Uterus (tissue), 2 donors: Measurements from ENCODE around the gene KCNIP2.

Source experiments
- CTCF ChIP-seq, 4 experiments: fragments of 200-600 bp in 2 of 4; fragments of 450-650 bp in 2 of 4; sonication (generic) in 2 of 4; IDR thresholded peaks; one replicate each; pipeline ENCODE4 v1.5.1; 2016 to 2019; ENCODE audit warnings: antibody characterized with exemption in 4 of 4, mild to moderate bottlenecking in 2 of 4, moderate library complexity in 1 of 4
- POLR2A ChIP-seq, 2 donors: fragments of 450-650 bp; IDR thresholded peaks; one replicate each; pipeline ENCODE4 v1.6.1; 2016; ENCODE audit warnings: antibody characterized with exemption in 2 of 2, mild to moderate bottlenecking in 1 of 2, moderate library complexity in 1 of 2

GRCh38 chr10:101859530-101859929, 15.9 kb upstream of the KCNIP2 start:
- no peak for TF ChIP-seq CTCF (IDR thresholded peaks at IDR 0.05)
- TF ChIP-seq POLR2A (IDR thresholded peaks at IDR 0.05): no peak
